Esophagus muscularis mucosa (tissue), 3 donors: ENCODE data around the gene BRD7.

Experiments
- CTCF ChIP-seq, 3 experiments: fragments of 200-600 bp in 2 of 3; fragments of 450-650 bp in 1 of 3; sonication (generic) in 2 of 3; IDR thresholded peaks; one replicate each; pipeline ENCODE4 v1.5.1; 2017 to 2019; ENCODE audit warnings: antibody characterized with exemption in 3 of 3, mild to moderate bottlenecking in 2 of 3, moderate library complexity in 1 of 3
- POLR2AphosphoS5 ChIP-seq, 2 donors: sonication (generic); formaldehyde crosslinking; IDR thresholded peaks; one replicate each; pipeline ENCODE4 v1.6.1; 2017; ENCODE audit warnings: antibody characterized with exemption in 2 of 2

DNA sequence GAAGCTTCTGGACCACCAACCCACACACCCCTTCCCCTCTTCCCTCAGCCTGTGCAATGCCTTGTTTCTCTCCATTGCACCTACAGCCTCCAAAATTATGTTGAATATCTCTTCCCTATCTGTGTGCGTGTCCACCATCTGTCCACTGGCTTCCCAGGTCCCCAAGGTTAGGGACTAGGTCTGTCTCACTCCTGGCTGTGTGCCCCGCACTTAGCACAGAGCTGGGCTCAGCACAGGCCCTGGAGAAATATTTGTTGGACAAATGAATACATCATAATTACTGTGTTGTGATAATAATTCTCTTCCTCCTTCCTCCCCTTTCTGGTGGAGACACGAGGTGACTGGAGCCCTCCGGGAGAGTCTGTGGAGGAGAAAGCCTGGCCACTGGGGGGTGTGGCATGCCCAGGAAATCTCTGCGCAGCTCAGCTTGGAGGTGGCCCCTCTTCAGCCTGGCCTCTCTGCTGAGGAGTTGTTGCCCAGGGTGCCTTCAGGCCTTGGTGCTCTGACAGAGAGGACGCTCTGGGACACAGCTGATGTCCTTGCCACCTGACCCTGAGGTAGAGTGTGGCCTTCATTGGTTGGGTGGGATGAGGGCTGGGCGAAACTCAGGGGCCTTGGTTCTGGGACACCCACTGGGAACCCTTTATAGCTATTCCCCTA is 3.3 kb upstream of the BRD7 start:
- peak; percentile 29 to 55 (median 39) for TF ChIP-seq CTCF (IDR thresholded peaks at IDR 0.05)
- TF ChIP-seq POLR2AphosphoS5 (IDR thresholded peaks at IDR 0.05): no peak
